GM12872 (cell line): ENCODE results near the gene OSBPL10.

Source experiments
- CTCF ChIP-seq: IDR thresholded peaks from 3 replicates; pipeline ENCODE4 v1.5.1; 2011; ENCODE audit warnings: low read depth, mild to moderate bottlenecking, low read length, moderate library complexity; ENCODE audit not compliant: insufficient read depth

The OSBPL10 gene

GRCh38 chr3:31670722-31671121 is 310.3 kb downstream of the OSBPL10 start:
- no peak for TF ChIP-seq CTCF

- no peak for TF ChIP-seq CTCF
Measured at GRCh38 chr3:31670136-31670535, 310.9 kb downstream of the OSBPL10 start.

GRCh38 chr3:31668242-31668641 is 312.8 kb downstream of the OSBPL10 start:
- no peak for TF ChIP-seq CTCF

GRCh38 chr3:31667582-31667981 is 313.5 kb downstream of the OSBPL10 start:
- TF ChIP-seq CTCF: no peak

GRCh38 chr3:31664031-31664430 is 317.0 kb downstream of the OSBPL10 start:
- no peak for TF ChIP-seq CTCF

GRCh38 chr3:31661993-31662670 is 318.9 kb downstream of the OSBPL10 start:
- no peak for TF ChIP-seq CTCF

GRCh38 chr3:31661286-31661685 is 319.8 kb downstream of the OSBPL10 start:
- TF ChIP-seq CTCF: no peak
